ENCODE results near the gene DNHD1.

Gene DNHD1

DNA sequence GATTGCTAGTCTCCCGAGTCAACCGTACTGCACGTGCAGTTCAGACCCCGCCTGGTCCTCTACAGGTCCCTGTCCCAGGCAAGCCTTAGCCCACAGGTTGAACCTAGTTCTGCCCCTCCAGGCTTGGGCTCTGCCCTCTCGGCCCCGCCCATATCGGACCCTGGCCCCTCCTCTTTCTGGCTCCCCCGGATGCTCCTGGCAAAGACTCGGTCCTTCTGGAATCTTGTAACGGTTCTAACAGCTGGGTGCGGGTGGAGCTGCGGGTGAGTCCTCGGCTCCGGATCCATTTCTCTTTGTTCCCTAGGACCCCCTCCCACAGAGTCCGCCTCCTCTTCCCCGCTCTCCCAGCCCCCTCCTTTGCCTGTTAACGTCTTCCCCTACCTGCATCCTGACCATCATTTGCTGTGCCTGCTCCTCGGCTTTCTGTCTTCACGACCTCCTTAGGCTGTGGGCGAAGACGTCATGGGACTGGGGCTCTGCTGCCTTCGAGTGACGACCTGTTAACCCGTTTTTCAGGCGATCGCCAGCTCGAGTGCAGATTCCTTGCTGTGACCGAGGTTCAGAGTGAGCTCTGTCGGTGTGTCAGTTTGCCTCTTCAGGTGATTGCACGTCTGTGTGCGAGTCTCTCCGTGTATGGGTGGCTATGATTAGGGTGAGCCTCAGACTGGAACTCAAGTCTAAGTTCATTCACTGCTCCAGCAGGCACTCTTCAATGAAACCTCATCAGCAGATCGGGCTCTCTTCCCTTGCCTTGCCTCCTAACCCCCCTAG, at the start of gene DNHD1:
Gene DNHD1 (plus strand): TSS at position 212 of the 771 bp plus-strand sequence. CDS start 936 bp downstream, outside the sequence.
- DNase-seq (ENCODE audit: low read depth in 2 of 2): no peak

GRCh38 chr11:6448574-6448973, 48.5 kb upstream of the DNHD1 start:
- DNase-seq (ENCODE audit: low read depth in 2 of 2): no peak

- DNase-seq (ENCODE audit: low read depth in 2 of 2): no peak
These were observed 44.9 kb upstream of the DNHD1 start for GRCh38 chr11:6452219-6452618.

- DNase-seq (ENCODE audit: low read depth in 2 of 2): no peak
These were observed 43.9 kb upstream of the DNHD1 start for GRCh38 chr11:6453152-6453551.

DNA sequence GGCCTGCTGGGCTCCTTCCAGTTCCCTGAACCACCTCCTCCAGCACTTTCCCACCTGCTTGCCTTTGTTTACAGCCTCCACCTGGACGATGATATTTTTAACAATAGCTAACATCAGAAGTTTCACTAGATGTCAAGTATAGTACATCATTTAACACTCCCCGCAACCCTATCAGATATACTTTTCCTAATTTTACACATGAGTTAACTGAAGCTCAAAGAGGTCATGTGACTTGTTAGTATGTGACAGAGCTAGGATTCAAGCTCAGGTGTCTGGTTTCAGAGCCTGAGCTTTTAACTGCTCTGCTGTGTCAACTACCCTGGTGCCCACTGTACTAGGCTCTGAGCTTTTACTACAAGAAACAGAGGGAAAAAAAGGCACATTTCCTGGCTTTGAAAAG, 42.0 kb upstream of the DNHD1 start:
- no peak for DNase-seq (ENCODE audit: low read depth in 2 of 2)

- no peak for DNase-seq (ENCODE audit: low read depth in 2 of 2)
These were observed 40.6 kb upstream of the DNHD1 start for GRCh38 chr11:6456361-6457073.

GRCh38 chr11:6457581-6458320, 39.3 kb upstream of the DNHD1 start:
- no peak for DNase-seq (ENCODE audit: low read depth in 2 of 2)

DNA sequence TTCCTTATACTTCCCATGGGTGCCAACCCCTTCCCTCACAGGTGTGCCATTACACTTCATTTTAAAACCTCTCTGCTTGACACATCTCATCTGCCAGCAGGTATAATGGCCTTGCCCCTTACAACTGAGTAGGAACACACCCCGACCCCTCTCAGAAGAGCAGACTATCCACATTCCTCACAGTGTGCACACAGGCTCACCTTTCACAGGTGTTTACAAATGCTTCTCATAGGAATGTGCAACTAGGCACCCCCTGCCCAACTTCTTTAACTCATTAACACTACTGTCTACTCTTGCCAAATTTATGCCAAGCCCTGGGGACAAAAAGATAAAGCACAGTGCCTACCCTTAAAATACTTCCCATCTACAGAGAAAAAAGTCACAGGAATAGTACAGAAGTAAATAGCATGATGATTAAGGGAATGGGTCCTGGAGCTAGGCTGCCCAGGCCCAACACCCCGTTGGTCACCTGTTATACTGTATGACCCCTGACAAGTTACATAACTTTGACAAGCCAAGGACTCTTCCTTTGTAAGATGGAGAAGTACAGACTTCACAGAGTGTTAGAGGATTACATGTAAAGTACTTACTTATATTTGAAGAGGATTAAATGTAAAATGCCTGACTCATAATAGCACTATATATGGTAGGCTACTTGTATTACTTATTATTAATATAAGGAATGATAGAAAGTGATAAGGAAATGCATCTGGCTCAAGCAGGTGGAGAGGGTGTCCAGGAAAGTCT, 38.6 kb upstream of the DNHD1 start:
- DNase-seq (ENCODE audit: low read depth in 2 of 2): no peak

DNA sequence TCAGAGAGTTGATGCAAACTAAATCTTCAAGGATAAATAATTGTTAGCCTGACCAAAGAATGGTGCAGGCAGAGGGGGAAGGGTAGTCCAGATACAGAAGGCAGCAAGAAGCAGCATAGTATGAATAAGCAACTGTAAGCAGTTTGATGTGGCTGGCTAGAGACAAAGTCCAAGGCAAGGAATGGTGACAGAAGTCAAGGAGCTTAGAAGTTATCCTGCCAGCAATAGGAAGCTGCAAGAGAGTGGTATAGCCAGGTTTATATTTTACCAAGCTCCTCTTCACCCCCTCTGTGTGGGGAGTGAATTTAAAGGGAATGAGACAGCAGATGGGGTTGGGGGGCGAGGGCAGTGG, 38.0 kb upstream of the DNHD1 start:
- DNase-seq (ENCODE audit: low read depth in 2 of 2): no peak

GRCh38 chr11:6468712-6469495, 28.2 kb upstream of the DNHD1 start:
- DNase-seq (ENCODE audit: low read depth in 2 of 2): no peak

DNA sequence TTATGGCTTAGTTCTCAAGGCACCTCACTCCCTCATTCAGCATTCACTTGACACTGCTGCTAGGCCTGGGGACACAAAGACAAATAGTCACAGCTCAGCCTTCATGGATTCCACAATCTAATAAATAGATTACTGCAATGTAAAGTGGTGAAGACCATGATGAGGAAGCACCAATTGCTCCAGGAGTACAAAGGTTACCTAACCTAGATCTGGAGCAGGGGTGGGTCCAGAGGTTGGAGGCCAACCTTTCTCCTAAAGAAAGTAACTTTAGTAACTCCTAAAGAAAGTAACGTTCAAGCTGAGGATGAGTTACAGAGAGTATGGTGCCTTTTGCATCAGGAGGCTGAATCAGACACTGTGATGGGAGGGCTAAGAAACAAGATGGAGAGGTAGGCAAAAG, 27.5 kb upstream of the DNHD1 start:
- DNase-seq (ENCODE audit: low read depth in 2 of 2): no peak

- DNase-seq (ENCODE audit: low read depth in 2 of 2): no peak
These were observed 24.1 kb upstream of the DNHD1 start for GRCh38 chr11:6472934-6473333.

DNA sequence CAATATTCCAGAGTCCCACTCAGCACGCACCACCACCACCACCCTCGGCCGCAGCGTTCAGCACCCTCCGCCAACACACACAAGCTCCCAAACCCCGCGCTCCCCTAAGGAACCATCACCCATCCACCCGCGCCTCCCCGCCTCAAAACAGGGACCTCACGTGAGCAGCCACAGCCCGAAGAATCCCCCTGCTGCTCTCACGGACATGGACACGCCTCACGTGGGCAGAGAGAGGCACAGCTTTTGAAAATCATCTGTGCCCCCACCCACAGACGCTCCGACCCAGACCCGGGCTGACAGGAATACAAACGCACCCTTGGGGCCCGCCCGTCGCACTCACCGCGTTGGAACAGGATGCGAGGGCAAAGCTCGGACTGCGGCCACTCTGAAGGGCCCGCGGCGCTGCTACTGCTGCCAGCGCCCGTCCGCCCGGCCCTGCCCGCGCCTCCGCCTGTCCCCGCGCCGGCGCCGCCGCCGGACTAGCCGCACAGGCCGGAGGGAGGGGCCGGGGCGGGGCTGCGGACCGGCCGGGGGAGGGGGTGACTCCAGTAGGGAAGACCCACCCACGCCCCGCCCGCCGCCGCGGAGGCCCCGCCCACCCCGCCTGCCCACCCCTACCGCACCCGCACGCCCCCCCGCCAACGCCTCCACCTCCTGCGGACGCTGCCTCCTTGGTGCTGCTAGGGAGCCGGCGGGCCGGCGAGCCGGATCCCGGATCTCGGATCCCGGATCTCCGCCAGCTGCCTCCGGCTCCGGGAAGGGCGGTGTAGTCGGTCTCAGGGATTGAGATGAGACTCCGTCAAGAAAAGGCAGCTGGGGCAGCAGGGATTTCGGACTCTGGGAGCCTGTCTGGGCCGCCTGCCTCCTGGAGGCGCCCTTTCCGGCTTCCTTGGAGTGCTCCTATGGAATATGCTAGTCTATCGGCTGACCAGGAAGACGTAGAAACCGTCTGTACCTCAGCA, 23.3 kb upstream of the DNHD1 start, which contains the start of gene TRIM3:
Gene TRIM3 (minus strand): TSS at position 491 of the 962 bp plus-strand sequence. CDS start 8,246 bp downstream, outside the sequence.
- DNase-seq (ENCODE audit: low read depth in 2 of 2): peak; percentile 62 to 71

- no peak for DNase-seq (ENCODE audit: low read depth in 2 of 2)
These were observed 22.7 kb upstream of the DNHD1 start for GRCh38 chr11:6474413-6474792.

DNA sequence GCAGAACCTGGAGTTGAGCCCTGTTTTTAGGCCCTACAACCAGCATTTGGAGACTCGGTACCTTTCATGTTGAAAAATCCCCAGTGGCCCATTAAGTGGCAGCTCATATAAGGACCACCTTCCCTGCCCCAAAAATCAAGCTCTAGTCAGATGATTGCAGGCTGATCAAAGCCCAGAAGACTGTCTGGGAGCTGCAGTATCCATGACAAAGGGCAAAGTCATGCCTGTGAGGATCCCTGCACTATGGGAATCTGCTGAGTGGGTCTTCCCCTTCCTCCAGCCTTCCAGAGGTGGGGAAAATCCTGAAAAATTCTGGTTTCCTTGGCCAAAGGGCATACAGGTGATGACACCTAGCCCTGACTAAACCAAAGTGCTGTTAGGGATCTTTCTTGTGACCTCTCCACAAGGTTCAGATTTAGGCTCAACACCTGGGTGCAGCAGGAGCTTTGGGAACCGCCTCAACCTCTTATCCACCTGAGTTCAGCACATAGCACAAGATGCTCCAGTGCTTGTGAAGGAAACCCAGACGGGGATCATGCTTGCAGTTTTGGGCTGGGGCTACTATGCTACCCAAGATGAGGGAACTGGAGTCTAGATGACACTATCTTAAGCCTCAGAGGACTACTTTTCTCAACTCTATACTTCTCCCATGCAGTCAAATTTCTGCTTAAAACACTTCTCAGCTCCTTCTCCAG, 22.1 kb upstream of the DNHD1 start:
- no peak for DNase-seq (ENCODE audit: low read depth in 2 of 2)

DNA sequence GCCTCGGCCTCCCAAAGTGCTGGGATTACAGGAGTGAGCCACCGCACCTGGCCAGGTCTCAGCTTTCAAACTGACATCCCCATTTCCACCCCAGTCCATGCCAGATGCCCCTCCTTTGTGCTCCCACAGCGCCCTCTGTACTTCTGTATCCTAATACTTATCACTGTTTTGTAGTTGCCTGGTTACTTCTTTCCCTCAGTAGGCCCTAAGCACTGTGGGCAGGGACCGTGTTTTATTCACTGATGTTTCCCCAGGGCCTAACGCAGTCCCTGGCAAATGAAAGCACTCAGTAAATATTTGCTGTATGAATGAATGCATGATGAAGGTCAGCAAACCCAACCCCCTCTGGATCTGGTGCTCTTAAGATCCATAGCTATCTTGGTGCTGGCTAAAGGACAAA, 21.1 kb upstream of the DNHD1 start:
- no peak for DNase-seq (ENCODE audit: low read depth in 2 of 2)

DNA sequence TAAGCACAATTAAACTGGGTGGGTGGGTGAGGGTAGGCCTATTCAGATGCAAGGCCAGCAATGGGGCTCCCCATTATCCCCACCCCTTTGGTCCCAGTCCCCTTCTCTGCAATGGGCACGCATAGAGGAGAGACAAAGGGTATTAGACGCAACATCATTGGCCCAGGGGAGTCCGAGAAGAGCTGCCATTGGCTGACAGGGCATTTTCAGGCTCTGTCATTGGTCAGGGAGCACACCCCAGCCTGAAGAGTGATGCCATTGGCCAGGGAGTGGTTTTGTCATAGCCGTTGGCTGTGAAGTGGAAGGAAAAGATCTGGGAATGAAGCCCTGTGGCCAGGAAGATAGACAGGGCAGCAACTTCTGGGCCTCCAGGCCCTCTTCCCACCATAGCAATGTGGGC, 20.5 kb upstream of the DNHD1 start:
- DNase-seq (ENCODE audit: low read depth in 2 of 2): no peak

DNA sequence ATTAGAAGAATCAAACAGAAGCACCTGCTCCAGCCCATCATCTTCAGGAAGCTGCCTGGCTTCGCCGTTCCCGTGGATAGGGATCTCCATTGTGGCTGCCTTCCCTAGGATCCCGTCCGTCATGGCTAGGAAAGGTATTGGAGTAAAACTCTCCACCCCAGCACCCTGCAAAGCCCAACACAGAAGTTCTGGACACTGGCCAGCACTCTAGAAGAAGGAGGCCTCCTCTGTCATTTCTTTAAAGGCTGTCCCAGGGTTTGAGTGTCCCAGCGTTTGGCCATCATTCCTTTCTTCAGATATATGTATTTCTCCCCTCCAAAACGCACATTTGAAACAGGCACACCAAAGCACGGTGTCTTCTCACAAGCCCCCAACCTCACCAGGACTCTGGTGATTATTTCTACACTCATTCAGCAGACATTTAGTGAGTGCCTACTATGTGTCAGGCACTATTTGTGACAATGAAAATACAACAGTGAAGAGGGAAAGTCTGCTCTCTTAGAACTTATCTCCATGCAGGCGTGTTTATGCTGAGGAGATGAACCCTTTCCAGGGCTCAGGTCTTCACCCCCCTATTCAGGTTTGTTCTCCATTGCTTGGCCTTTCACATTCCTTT, 16.7 kb upstream of the DNHD1 start:
- no peak for DNase-seq (ENCODE audit: low read depth in 2 of 2)

Data from stimulated activated CD4-positive, alpha-beta T cell treated with anti-CD3 and anti-CD28 coated beads, Interleukin-1b, Interleukin-23, amount 100 ng/mL, for 4 hours (primary cell).